Measurements from ENCODE around the gene ADAMTS14.

The ADAMTS14 gene

DNA sequence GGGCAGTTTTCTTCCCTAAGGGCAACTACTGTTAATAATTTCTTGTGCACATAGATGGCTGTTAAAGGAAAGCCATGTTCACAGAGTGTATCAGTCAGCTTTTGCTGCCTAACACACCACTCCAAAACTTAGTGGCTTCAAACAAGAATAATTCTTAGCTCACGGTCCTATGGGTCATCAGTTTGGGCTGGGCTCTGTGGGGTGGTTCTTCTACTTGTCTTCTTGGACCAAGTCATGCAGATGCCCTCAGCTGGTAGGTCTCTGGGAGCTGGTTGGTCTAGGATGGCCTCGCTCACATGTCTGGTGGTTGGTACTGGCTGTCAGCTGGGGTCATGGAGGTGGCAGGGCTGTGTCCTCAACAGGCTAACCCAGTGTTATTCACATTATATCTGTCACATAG is 73.2 kb downstream of the ADAMTS14 start:
- Histone ChIP-seq H3K4me2 (ENCODE audit: low read depth, low read length) (no peak overlapping the region), H3F3A (ENCODE audit: insufficient read depth, low read length) (no peaks in the 10 kb centered on the region), H3K9me3 (replicated peaks; ENCODE audit: insufficient read depth, low read length) (no peaks in the 10 kb centered on the region), H3K79me2 (ENCODE audit: low read length) (no peaks in the 10 kb centered on the region), H3K9me2 (replicated peaks; ENCODE audit: insufficient read depth, low read length) (no peaks in the 10 kb centered on the region), H4K20me1 (ENCODE audit: insufficient read depth, low read length) (no peaks in the 10 kb centered on the region), H3K27me3 (replicated peaks; ENCODE audit: insufficient read depth, low read length) (no peaks in the 10 kb centered on the region), H3K4me1 (ENCODE audit: low read length) (no peaks in the 10 kb centered on the region), H3K9ac (ENCODE audit: low read length) (no peak overlapping the region), H3K27ac (ENCODE audit: low read length) (no peak overlapping the region), H3K4me3 (ENCODE audit: low read length) (no peak overlapping the region), H3K36me3 (replicated peaks; ENCODE audit: insufficient read depth, low read length) (no peaks in the 10 kb centered on the region), H2AFZ (ENCODE audit: low read length) (no peak overlapping the region)
- TF ChIP-seq, protein P1, sequence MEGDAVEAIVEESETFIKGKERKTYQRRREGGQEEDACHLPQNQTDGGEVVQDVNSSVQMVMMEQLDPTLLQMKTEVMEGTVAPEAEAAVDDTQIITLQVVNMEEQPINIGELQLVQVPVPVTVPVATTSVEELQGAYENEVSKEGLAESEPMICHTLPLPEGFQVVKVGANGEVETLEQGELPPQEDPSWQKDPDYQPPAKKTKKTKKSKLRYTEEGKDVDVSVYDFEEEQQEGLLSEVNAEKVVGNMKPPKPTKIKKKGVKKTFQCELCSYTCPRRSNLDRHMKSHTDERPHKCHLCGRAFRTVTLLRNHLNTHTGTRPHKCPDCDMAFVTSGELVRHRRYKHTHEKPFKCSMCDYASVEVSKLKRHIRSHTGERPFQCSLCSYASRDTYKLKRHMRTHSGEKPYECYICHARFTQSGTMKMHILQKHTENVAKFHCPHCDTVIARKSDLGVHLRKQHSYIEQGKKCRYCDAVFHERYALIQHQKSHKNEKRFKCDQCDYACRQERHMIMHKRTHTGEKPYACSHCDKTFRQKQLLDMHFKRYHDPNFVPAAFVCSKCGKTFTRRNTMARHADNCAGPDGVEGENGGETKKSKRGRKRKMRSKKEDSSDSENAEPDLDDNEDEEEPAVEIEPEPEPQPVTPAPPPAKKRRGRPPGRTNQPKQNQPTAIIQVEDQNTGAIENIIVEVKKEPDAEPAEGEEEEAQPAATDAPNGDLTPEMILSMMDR (IDR thresholded peaks at IDR 0.05; ENCODE audit: low read length): no peak
- TF ChIP-seq EZH2 (optimal IDR thresholded peaks at IDR 0.05; ENCODE audit: low read depth, low read length) (no peak), EZH2phosphoT487 (IDR thresholded peaks at IDR 0.05; ENCODE audit: low read length) (no peak)
- no peak for DNase-seq

DNA sequence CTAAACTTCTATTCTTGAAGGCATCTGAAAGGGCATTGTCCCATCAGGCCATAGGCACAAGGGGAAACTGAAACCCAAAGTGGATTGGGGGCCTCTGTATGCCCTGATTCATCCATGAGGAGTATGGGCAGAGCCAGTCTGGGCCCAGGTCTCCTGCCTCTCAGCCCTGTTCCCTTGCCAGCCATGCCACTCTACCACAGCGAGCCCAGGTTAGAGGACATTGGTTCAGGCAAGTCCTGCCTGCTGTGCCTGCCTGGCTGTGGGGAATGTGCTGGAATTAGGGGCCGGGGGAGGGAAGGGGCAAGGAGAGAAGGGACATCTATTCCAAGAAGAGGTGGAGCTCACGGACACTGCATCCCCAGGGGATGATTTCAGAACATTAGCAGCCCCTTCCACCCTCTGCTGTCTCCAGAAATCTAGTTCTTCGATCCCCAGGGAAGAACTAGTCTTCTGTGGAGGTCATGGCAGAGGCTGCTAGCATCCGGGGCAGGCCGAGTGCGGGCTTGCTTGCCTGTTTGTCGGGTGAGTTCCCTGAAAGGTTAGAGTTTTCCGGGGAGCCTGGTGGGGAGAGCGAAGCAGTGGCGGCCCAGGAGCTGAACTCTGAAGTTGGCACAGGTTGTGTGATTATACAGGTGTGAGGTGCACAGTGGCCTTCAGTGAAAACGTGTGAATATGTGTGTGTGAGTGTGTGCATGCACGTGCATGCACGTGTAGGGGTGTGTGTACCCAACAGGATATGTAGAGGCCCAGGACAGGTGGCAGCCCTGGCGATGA is 75.1 kb downstream of the ADAMTS14 start:
- no peak overlapping the region for H2AFZ ChIP-seq (ENCODE audit: low read length)
- no peaks in the 10 kb centered on the region for H3K4me1 ChIP-seq (ENCODE audit: low read length)
- DNase-seq: no peak
- H3K9me3 ChIP-seq (replicated peaks; ENCODE audit: insufficient read depth, low read length): no peaks in the 10 kb centered on the region
- no peaks in the 10 kb centered on the region for H3F3A ChIP-seq (ENCODE audit: insufficient read depth, low read length)
- H3K4me3 ChIP-seq (ENCODE audit: low read length): no peak overlapping the region
- H3K9me2 ChIP-seq (replicated peaks; ENCODE audit: insufficient read depth, low read length): no peaks in the 10 kb centered on the region
- H3K4me2 ChIP-seq (ENCODE audit: low read depth, low read length): no peak overlapping the region
- H3K79me2 ChIP-seq (ENCODE audit: low read length): no peaks in the 10 kb centered on the region
- no peaks in the 10 kb centered on the region for H3K27me3 ChIP-seq (replicated peaks; ENCODE audit: insufficient read depth, low read length)
- no peak overlapping the region for H3K9ac ChIP-seq (ENCODE audit: low read length)
- H3K27ac ChIP-seq (ENCODE audit: low read length): no peak overlapping the region
- H3K36me3 ChIP-seq (replicated peaks; ENCODE audit: insufficient read depth, low read length): no peaks in the 10 kb centered on the region
- TF ChIP-seq, protein P1 (IDR thresholded peaks at IDR 0.05; ENCODE audit: low read length): no peak
- TF ChIP-seq EZH2phosphoT487 (IDR thresholded peaks at IDR 0.05; ENCODE audit: low read length) (no peak), EZH2 (optimal IDR thresholded peaks at IDR 0.05; ENCODE audit: low read depth, low read length) (no peak)
- H4K20me1 ChIP-seq (ENCODE audit: insufficient read depth, low read length): no peaks in the 10 kb centered on the region

DNA sequence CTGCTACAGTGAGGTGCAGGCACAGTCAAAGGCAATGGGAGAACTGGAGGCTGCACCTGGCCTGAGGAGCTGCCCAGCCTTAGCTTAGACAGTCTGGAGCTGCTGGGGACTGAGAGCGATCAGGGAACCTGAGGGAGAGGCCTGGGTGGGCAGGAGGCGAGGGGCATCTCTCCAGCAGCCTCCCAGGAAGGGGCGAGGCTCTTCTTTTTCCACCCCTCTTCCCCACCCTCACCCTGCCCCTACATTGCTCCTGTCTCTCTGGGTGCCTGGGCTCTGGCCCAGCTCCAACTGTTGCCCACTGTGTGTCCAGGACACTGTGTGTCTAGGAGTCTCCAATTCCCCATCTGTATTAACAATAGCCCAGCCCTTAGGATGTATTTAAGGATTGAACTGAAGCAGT is 76.0 kb downstream of the ADAMTS14 start:
- Histone ChIP-seq H4K20me1 (ENCODE audit: insufficient read depth, low read length) (no peaks in the 10 kb centered on the region), H3K4me2 (ENCODE audit: low read depth, low read length) (no peak overlapping the region), H3K4me1 (ENCODE audit: low read length) (no peaks in the 10 kb centered on the region), H3K27me3 (replicated peaks; ENCODE audit: insufficient read depth, low read length) (no peaks in the 10 kb centered on the region), H3K4me3 (ENCODE audit: low read length) (no peak overlapping the region), H3K9ac (ENCODE audit: low read length) (no peak overlapping the region), H3K9me3 (replicated peaks; ENCODE audit: insufficient read depth, low read length) (no peaks in the 10 kb centered on the region), H3K27ac (ENCODE audit: low read length) (no peak overlapping the region), H3K9me2 (replicated peaks; ENCODE audit: insufficient read depth, low read length) (no peaks in the 10 kb centered on the region), H3F3A (ENCODE audit: insufficient read depth, low read length) (no peaks in the 10 kb centered on the region), H2AFZ (ENCODE audit: low read length) (no peak overlapping the region), H3K79me2 (ENCODE audit: low read length) (no peaks in the 10 kb centered on the region), H3K36me3 (replicated peaks; ENCODE audit: insufficient read depth, low read length) (no peaks in the 10 kb centered on the region)
- no peak for DNase-seq
- TF ChIP-seq, protein P1 (IDR thresholded peaks at IDR 0.05; ENCODE audit: low read length): no peak
- no peak for TF ChIP-seq EZH2 (optimal IDR thresholded peaks at IDR 0.05; ENCODE audit: low read depth, low read length)
- TF ChIP-seq EZH2phosphoT487 (IDR thresholded peaks at IDR 0.05; ENCODE audit: low read length): no peak
